ENCODE data around the gene TMEM74B. TPM values are rescaled to one million over a fixed set of nuclear protein-coding genes. Genes with fewer than 3 reads are reported as not detected.

TMEM74B gene
- polyA plus RNA-seq, 3 donors from 2014 or later = not detected

GRCh38 chr20:1212607-1213396 lies 28.0 kb upstream of the TMEM74B start:
- peaks cover 0 to 11% (median 5%) of the 10 kb centered on the region in 3 donors for H3K27me3 Mint-ChIP-seq (ENCODE audit: low read depth in 3 of 3)
- no peak overlapping the region for H3K27ac Mint-ChIP-seq
- no peaks in the 10 kb centered on the region for H3K9me3 Mint-ChIP-seq
- H3K4me3 Mint-ChIP-seq = no peak overlapping the region
- H3K4me1 Mint-ChIP-seq = peaks cover 3 to 6% of the 10 kb centered on the region in 2 donors
- H3K36me3 Mint-ChIP-seq = no peaks in the 10 kb centered on the region
- DNase-seq = peak; percentile 22 to 41 (median 27)

GRCh38 chr20:1212023-1212422 lies 27.2 kb upstream of the TMEM74B start:
- H3K4me1 Mint-ChIP-seq = peaks cover 3 to 6% of the 10 kb centered on the region in 2 donors
- no peaks in the 10 kb centered on the region for H3K9me3 Mint-ChIP-seq
- H3K27ac Mint-ChIP-seq = no peak overlapping the region
- DNase-seq = no peak
- peaks cover 0 to 11% (median 5%) of the 10 kb centered on the region in 3 donors for H3K27me3 Mint-ChIP-seq (ENCODE audit: low read depth in 3 of 3)
- H3K4me3 Mint-ChIP-seq = no peak overlapping the region
- no peaks in the 10 kb centered on the region for H3K36me3 Mint-ChIP-seq

GRCh38 chr20:1210501-1210900 lies 25.7 kb upstream of the TMEM74B start:
- no peak for DNase-seq
- H3K27me3 Mint-ChIP-seq (ENCODE audit: low read depth in 3 of 3) = peaks cover 0 to 10% (median 5%) of the 10 kb centered on the region in 3 donors
- no peak overlapping the region for H3K4me3 Mint-ChIP-seq
- H3K9me3 Mint-ChIP-seq = no peaks in the 10 kb centered on the region
- no peaks in the 10 kb centered on the region for H3K36me3 Mint-ChIP-seq
- no peak overlapping the region for H3K27ac Mint-ChIP-seq
- H3K4me1 Mint-ChIP-seq = peaks cover 3 to 6% of the 10 kb centered on the region in 2 donors

GRCh38 chr20:1209447-1210387 lies 24.9 kb upstream of the TMEM74B start:
- no peaks in the 10 kb centered on the region for H3K9me3 Mint-ChIP-seq
- peaks cover 3 to 6% of the 10 kb centered on the region in 2 donors for H3K4me1 Mint-ChIP-seq
- no peaks in the 10 kb centered on the region for H3K36me3 Mint-ChIP-seq
- no peak overlapping the region for H3K27ac Mint-ChIP-seq
- H3K4me3 Mint-ChIP-seq = no peak overlapping the region
- peaks cover 0 to 4% (median 3%) of the 10 kb centered on the region in 3 donors for H3K27me3 Mint-ChIP-seq (ENCODE audit: low read depth in 3 of 3)
- DNase-seq = no peak

GRCh38 chr20:1207293-1207878 lies 22.6 kb upstream of the TMEM74B start:
- H3K4me1 Mint-ChIP-seq = no peaks in the 10 kb centered on the region
- H3K4me3 Mint-ChIP-seq = no peak overlapping the region
- H3K9me3 Mint-ChIP-seq = no peaks in the 10 kb centered on the region
- DNase-seq = no peak
- peaks cover 0 to 6% (median 3%) of the 10 kb centered on the region in 3 donors for H3K27me3 Mint-ChIP-seq (ENCODE audit: low read depth in 3 of 3)
- no peaks in the 10 kb centered on the region for H3K36me3 Mint-ChIP-seq
- H3K27ac Mint-ChIP-seq = no peak overlapping the region

- Mint-ChIP-seq H3K36me3 (no peaks in the 10 kb centered on the region), H3K4me3 (no peak overlapping the region), H3K27ac (no peak overlapping the region), H3K9me3 (no peaks in the 10 kb centered on the region), H3K27me3 (ENCODE audit: low read depth in 3 of 3) (peaks cover 0 to 3% (median 2%) of the 10 kb centered on the region in 3 donors), H3K4me1 (no peaks in the 10 kb centered on the region)
- no peak for DNase-seq
These were observed 21.8 kb upstream of the TMEM74B start for GRCh38 chr20:1206366-1207148.

GRCh38 chr20:1205802-1206201 lies 21.0 kb upstream of the TMEM74B start:
- DNase-seq = no peak
- Mint-ChIP-seq H3K9me3 (no peaks in the 10 kb centered on the region), H3K27ac (no peak overlapping the region), H3K36me3 (no peaks in the 10 kb centered on the region), H3K4me3 (no peak overlapping the region), H3K27me3 (ENCODE audit: low read depth in 3 of 3) (peaks cover 0 to 3% (median 2%) of the 10 kb centered on the region in 3 donors), H3K4me1 (no peaks in the 10 kb centered on the region)

- no peak for DNase-seq
- no peaks in the 10 kb centered on the region for H3K4me1 Mint-ChIP-seq
- H3K9me3 Mint-ChIP-seq = no peaks in the 10 kb centered on the region
- H3K36me3 Mint-ChIP-seq = no peaks in the 10 kb centered on the region
- peaks cover 0 to 3% (median 2%) of the 10 kb centered on the region in 3 donors for H3K27me3 Mint-ChIP-seq (ENCODE audit: low read depth in 3 of 3)
- no peak overlapping the region for H3K27ac Mint-ChIP-seq
- no peak overlapping the region for H3K4me3 Mint-ChIP-seq
These were observed 19.8 kb upstream of the TMEM74B start for GRCh38 chr20:1204576-1204975.

GRCh38 chr20:1204113-1204512 lies 19.3 kb upstream of the TMEM74B start:
- H3K27me3 Mint-ChIP-seq (ENCODE audit: low read depth in 3 of 3) = peaks cover 0 to 2% (median 2%) of the 10 kb centered on the region in 3 donors
- no peaks in the 10 kb centered on the region for H3K36me3 Mint-ChIP-seq
- H3K4me3 Mint-ChIP-seq = no peak overlapping the region
- no peaks in the 10 kb centered on the region for H3K9me3 Mint-ChIP-seq
- no peaks in the 10 kb centered on the region for H3K4me1 Mint-ChIP-seq
- no peak for DNase-seq
- no peak overlapping the region for H3K27ac Mint-ChIP-seq

GRCh38 chr20:1203630-1204029 lies 18.8 kb upstream of the TMEM74B start:
- no peak for DNase-seq
- Mint-ChIP-seq H3K4me1 (no peaks in the 10 kb centered on the region), H3K9me3 (no peaks in the 10 kb centered on the region), H3K36me3 (no peaks in the 10 kb centered on the region), H3K4me3 (no peak overlapping the region), H3K27me3 (ENCODE audit: low read depth in 3 of 3) (peaks cover 0 to 2% (median 2%) of the 10 kb centered on the region in 3 donors), H3K27ac (no peak overlapping the region)

- no peak for DNase-seq
- Mint-ChIP-seq H3K4me1 (no peaks in the 10 kb centered on the region), H3K9me3 (no peaks in the 10 kb centered on the region), H3K4me3 (no peak within 1 kb of the TSS), H3K27ac (no peak within 1 kb of the TSS), H3K27me3 (ENCODE audit: low read depth in 3 of 3) (peaks cover 0 to 2% (median 2%) of the 10 kb centered on the region in 3 donors), H3K36me3 (no peaks in the 10 kb centered on the region)
These were observed 18.2 kb upstream of the TMEM74B start, which contains the start of gene C20orf202 for GRCh38 chr20:1202762-1203504. Gene C20orf202, plus strand, starts transcription at chr20:1203454. Its CDS starts 132 bp downstream, at chr20:1203586.

- Mint-ChIP-seq H3K27me3 (ENCODE audit: low read depth in 3 of 3) (peaks cover 0 to 2% (median 2%) of the 10 kb centered on the region in 3 donors), H3K27ac (no peak overlapping the region), H3K4me3 (no peak overlapping the region)
These were observed 15.2 kb upstream of the TMEM74B start for GRCh38 chr20:1199964-1200363.

More at GRCh38 chr20:1199964-1200363, 15.2 kb upstream of the TMEM74B start:
- Mint-ChIP-seq H3K9me3 (no peaks in the 10 kb centered on the region), H3K36me3 (no peaks in the 10 kb centered on the region), H3K4me1 (no peaks in the 10 kb centered on the region)
- DNase-seq = no peak

All from immature natural killer cell (primary cell).